ENCODE measurements around the gene CCDC77. TPM values are rescaled to one million over a fixed set of nuclear protein-coding genes. Genes with fewer than 3 reads are reported as not detected.

CCDC77 gene
- total and polyA plus RNA-seq, 10 of the 15 experiments (the other 5 are each of a cell fraction or from before 2014, with no cell fraction given), result 8.8 to 22.5 (median 15.8) TPM

DNA sequence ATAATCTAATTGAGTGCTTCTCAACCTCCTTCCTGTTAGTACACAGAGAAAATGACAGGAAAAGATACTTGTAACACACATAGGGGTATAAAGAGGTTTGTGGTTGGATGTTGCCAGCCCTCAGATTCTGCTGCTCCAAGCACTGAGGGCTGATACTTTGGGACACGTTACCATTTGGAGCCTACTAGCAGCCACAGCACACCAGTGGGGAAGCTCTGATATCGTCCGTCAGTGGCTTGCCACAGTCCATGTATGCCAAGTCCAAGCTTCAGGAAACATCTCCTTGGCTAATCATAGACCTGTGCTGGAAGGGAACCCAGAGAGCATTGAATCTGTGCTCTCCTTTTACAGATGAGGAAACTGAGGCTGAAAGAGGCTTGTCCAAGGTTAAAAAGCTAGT is 80.6 kb downstream of the CCDC77 start:
- no peak overlapping the region for H2AFZ ChIP-seq (ENCODE audit: control insufficient read depth, low read depth, low read length)
- H3K27me3 ChIP-seq (replicated peaks in 1 of 2; ENCODE audit: control insufficient read depth in 2 of 2, insufficient read depth in 2 of 2, low read length in 1 of 2), result peaks cover 3% of the 10 kb centered on the region in 2 experiments; a peak in 3 of 4 replicates
- 64% methylated on average over 3 of the region's 3 CpGs for WGBS (ENCODE audit: insufficient coverage, insufficient replicate concordance, low lambda C conversion rate, missing lambda C conversion rate)
- ChIA-PET RAD21 (ENCODE audit: unreplicated experiment) (no interaction called here), SMC1A (ENCODE audit: uncharacterized antibody, unreplicated experiment) (interaction anchor here (0.5 kb wide), 1 partner anchor 66 kb away, joined by 3 read pairs; no protein-coding TSS in a partner anchor), POLR2A (no interaction called here), CTCF (no interaction called here)
- H3K27ac ChIP-seq (ENCODE audit: control insufficient read depth, insufficient read depth), result no peak overlapping the region
- H3K4me1 ChIP-seq (ENCODE audit: control insufficient read depth, insufficient read depth, low read length), result no peaks in the 10 kb centered on the region
- intact Hi-C loops (cut with micrococcal nuclease; ENCODE audit: unreplicated experiment), result no loop called here
- no peaks in the 10 kb centered on the region for H3K9me3 ChIP-seq (replicated peaks; ENCODE audit: control insufficient read depth, insufficient read depth, low read length)
- ATAC-seq, result no peak
- in situ Hi-C loops (cut with MboI), result no loop called here
- no peak overlapping the region for H3K4me2 ChIP-seq (ENCODE audit: control insufficient read depth, insufficient read depth)
- no TSS peak for BruUV-seq (replicated peaks)
- no peaks in the 10 kb centered on the region for H3K79me2 ChIP-seq (ENCODE audit: control insufficient read depth, insufficient read depth, low read length)
- no peak for DNase-seq (ENCODE audit: low read depth, low spot score)
- no peaks in the 10 kb centered on the region for H3K36me3 ChIP-seq (ENCODE audit: control insufficient read depth in 2 of 2, insufficient read depth in 2 of 2, low read length in 1 of 2)
- no peak overlapping the region for H3K9ac ChIP-seq (ENCODE audit: control insufficient read depth, insufficient read depth, low read length)
- TF ChIP-seq SMAD5 (IDR thresholded peaks at IDR 0.05; ENCODE audit: low read depth) (no peak), DPF2 (IDR thresholded peaks at IDR 0.05) (no peak), KLF5 (IDR thresholded peaks at IDR 0.05; ENCODE audit: partially characterized antibody) (no peak), ZNF217 (IDR thresholded peaks at IDR 0.05) (no peak), CHD1 (IDR thresholded peaks at IDR 0.05; ENCODE audit: low read depth, low read length) (no peak), IKZF1 (conservative IDR thresholded peaks at IDR 0.05) (no peak)
- TF ChIP-seq, protein P1, sequence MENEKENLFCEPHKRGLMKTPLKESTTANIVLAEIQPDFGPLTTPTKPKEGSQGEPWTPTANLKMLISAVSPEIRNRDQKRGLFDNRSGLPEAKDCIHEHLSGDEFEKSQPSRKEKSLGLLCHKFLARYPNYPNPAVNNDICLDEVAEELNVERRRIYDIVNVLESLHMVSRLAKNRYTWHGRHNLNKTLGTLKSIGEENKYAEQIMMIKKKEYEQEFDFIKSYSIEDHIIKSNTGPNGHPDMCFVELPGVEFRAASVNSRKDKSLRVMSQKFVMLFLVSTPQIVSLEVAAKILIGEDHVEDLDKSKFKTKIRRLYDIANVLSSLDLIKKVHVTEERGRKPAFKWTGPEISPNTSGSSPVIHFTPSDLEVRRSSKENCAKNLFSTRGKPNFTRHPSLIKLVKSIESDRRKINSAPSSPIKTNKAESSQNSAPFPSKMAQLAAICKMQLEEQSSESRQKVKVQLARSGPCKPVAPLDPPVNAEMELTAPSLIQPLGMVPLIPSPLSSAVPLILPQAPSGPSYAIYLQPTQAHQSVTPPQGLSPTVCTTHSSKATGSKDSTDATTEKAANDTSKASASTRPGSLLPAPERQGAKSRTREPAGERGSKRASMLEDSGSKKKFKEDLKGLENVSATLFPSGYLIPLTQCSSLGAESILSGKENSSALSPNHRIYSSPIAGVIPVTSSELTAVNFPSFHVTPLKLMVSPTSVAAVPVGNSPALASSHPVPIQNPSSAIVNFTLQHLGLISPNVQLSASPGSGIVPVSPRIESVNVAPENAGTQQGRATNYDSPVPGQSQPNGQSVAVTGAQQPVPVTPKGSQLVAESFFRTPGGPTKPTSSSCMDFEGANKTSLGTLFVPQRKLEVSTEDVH (IDR thresholded peaks at IDR 0.05; ENCODE audit: low read depth, partially characterized antibody), result no peak
- H4K20me1 ChIP-seq (ENCODE audit: control insufficient read depth, insufficient read depth), result no peaks in the 10 kb centered on the region
- no peak for FAIRE-seq
- no peak overlapping the region for H3K4me3 ChIP-seq

All from GM12878 (cell line).